ENCODE results near the gene FGG. TPM values are rescaled to one million over a fixed set of nuclear protein-coding genes. Genes with fewer than 3 reads are reported as not detected.

The FGG gene
- total and polyA plus RNA-seq, 2 donors (not counting 1 experiment from before 2014, with no cell fraction given), result not detected

- H3K27ac ChIP-seq (ENCODE audit: insufficient read depth, low read length), result no peak overlapping the region
Observed at GRCh38 chr4:154583230-154583629, 29.2 kb downstream of the FGG start.

DNA sequence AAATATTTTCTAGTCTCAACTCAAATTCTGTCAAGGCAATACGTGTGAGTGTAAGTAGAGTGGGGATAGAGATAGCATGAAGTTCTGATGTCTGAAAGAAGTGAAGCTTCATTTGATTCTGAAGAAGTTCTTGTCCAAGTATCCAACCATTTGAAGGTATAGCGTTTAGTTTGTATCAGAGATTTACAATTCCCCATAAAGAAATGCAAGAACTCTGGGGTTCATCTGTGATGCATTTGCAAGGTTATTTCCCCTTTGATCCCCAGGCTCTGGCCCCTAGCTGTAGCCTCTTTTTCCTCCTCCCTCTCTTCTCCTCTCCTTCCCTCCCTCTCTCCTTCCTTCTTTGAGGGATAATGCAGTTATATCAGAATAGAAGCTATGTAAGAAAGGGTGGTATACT, 29.7 kb downstream of the FGG start:
- Histone ChIP-seq H3K36me3 (ENCODE audit: control insufficient read depth, insufficient read depth, low read length) (no peaks in the 10 kb centered on the region), H3K79me2 (ENCODE audit: control insufficient read depth, insufficient read depth, low read length) (no peaks in the 10 kb centered on the region), H3K27ac (ENCODE audit: insufficient read depth, low read length) (no peak overlapping the region), H3K27me3 (ENCODE audit: control insufficient read depth, insufficient read depth, low read length) (no peaks in the 10 kb centered on the region), H2AFZ (ENCODE audit: low read length) (no peak overlapping the region), H3K4me1 (ENCODE audit: control insufficient read depth, extremely low read depth, insufficient read depth, low read length) (no peaks in the 10 kb centered on the region), H3K4me3 (replicated peaks in 1 of 4; ENCODE audit: control extremely low read depth in 1 of 4, insufficient read depth in 1 of 4, low read depth in 3 of 4, low read length in 4 of 4) (no peak overlapping the region), H3K9ac (ENCODE audit: insufficient read depth, low read length) (no peak overlapping the region), H4K20me1 (ENCODE audit: control insufficient read depth, extremely low read depth, insufficient read depth, low read length) (no peaks in the 10 kb centered on the region), H3K9me3 (ENCODE audit: control insufficient read depth, insufficient read depth, low read depth, low read length) (no peaks in the 10 kb centered on the region), H3K4me2 (ENCODE audit: extremely low read depth, insufficient read depth, low read length) (no peak overlapping the region)
- TF ChIP-seq, protein P1, sequence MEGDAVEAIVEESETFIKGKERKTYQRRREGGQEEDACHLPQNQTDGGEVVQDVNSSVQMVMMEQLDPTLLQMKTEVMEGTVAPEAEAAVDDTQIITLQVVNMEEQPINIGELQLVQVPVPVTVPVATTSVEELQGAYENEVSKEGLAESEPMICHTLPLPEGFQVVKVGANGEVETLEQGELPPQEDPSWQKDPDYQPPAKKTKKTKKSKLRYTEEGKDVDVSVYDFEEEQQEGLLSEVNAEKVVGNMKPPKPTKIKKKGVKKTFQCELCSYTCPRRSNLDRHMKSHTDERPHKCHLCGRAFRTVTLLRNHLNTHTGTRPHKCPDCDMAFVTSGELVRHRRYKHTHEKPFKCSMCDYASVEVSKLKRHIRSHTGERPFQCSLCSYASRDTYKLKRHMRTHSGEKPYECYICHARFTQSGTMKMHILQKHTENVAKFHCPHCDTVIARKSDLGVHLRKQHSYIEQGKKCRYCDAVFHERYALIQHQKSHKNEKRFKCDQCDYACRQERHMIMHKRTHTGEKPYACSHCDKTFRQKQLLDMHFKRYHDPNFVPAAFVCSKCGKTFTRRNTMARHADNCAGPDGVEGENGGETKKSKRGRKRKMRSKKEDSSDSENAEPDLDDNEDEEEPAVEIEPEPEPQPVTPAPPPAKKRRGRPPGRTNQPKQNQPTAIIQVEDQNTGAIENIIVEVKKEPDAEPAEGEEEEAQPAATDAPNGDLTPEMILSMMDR (conservative IDR thresholded peaks at IDR 0.05 in 1 of 2, IDR thresholded peaks at IDR 0.05 in 1 of 2; ENCODE audit: low read depth in 1 of 2, low read length in 2 of 2), result no peak
- no peak for TF ChIP-seq EZH2 (IDR thresholded peaks at IDR 0.05; ENCODE audit: low read length, missing control alignments)
- DNase-seq (ENCODE audit: low read depth in 2 of 2), result no peak

More at GRCh38 chr4:154583230-154583629, 29.2 kb downstream of the FGG start:
- Histone ChIP-seq H3K4me3 (replicated peaks in 1 of 4; ENCODE audit: control extremely low read depth in 1 of 4, insufficient read depth in 1 of 4, low read depth in 3 of 4, low read length in 4 of 4) (no peak overlapping the region), H3K79me2 (ENCODE audit: control insufficient read depth, insufficient read depth, low read length) (no peaks in the 10 kb centered on the region), H3K9me3 (ENCODE audit: control insufficient read depth, insufficient read depth, low read depth, low read length) (no peaks in the 10 kb centered on the region), H2AFZ (ENCODE audit: low read length) (no peak overlapping the region), H3K4me1 (ENCODE audit: control insufficient read depth, extremely low read depth, insufficient read depth, low read length) (no peaks in the 10 kb centered on the region), H3K4me2 (ENCODE audit: extremely low read depth, insufficient read depth, low read length) (no peak overlapping the region), H3K27me3 (ENCODE audit: control insufficient read depth, insufficient read depth, low read length) (no peaks in the 10 kb centered on the region), H3K36me3 (ENCODE audit: control insufficient read depth, insufficient read depth, low read length) (no peaks in the 10 kb centered on the region), H3K9ac (ENCODE audit: insufficient read depth, low read length) (no peak overlapping the region), H4K20me1 (ENCODE audit: control insufficient read depth, extremely low read depth, insufficient read depth, low read length) (no peaks in the 10 kb centered on the region)
- no peak for TF ChIP-seq EZH2 (IDR thresholded peaks at IDR 0.05; ENCODE audit: low read length, missing control alignments)
- TF ChIP-seq, protein P1 (conservative IDR thresholded peaks at IDR 0.05 in 1 of 2, IDR thresholded peaks at IDR 0.05 in 1 of 2; ENCODE audit: low read depth in 1 of 2, low read length in 2 of 2), result no peak
- DNase-seq (ENCODE audit: low read depth in 2 of 2), result no peak

GRCh38 chr4:154579927-154580326, 32.5 kb downstream of the FGG start:
- H3K4me1 ChIP-seq (ENCODE audit: control insufficient read depth, extremely low read depth, insufficient read depth, low read length), result no peaks in the 10 kb centered on the region
- H3K27me3 ChIP-seq (ENCODE audit: control insufficient read depth, insufficient read depth, low read length), result no peaks in the 10 kb centered on the region
- H3K36me3 ChIP-seq (ENCODE audit: control insufficient read depth, insufficient read depth, low read length), result no peaks in the 10 kb centered on the region
- H3K9ac ChIP-seq (ENCODE audit: insufficient read depth, low read length), result no peak overlapping the region
- no peak overlapping the region for H3K4me3 ChIP-seq (replicated peaks in 1 of 4; ENCODE audit: control extremely low read depth in 1 of 4, insufficient read depth in 1 of 4, low read depth in 3 of 4, low read length in 4 of 4)
- no peaks in the 10 kb centered on the region for H3K79me2 ChIP-seq (ENCODE audit: control insufficient read depth, insufficient read depth, low read length)
- H3K9me3 ChIP-seq (ENCODE audit: control insufficient read depth, insufficient read depth, low read depth, low read length), result no peaks in the 10 kb centered on the region
- no peak for DNase-seq (ENCODE audit: low read depth in 2 of 2)
- no peak overlapping the region for H3K4me2 ChIP-seq (ENCODE audit: extremely low read depth, insufficient read depth, low read length)
- no peak overlapping the region for H2AFZ ChIP-seq (ENCODE audit: low read length)
- TF ChIP-seq, protein P1 (conservative IDR thresholded peaks at IDR 0.05 in 1 of 2, IDR thresholded peaks at IDR 0.05 in 1 of 2; ENCODE audit: low read depth in 1 of 2, low read length in 2 of 2), result no peak
- TF ChIP-seq EZH2 (IDR thresholded peaks at IDR 0.05; ENCODE audit: low read length, missing control alignments), result no peak
- no peaks in the 10 kb centered on the region for H4K20me1 ChIP-seq (ENCODE audit: control insufficient read depth, extremely low read depth, insufficient read depth, low read length)
- H3K27ac ChIP-seq (ENCODE audit: insufficient read depth, low read length), result no peak overlapping the region

Data from fibroblast of lung (primary cell).